HG03432 (cell line): ENCODE data around the gene ESPNL.

Experiments
- ATAC-seq: cut with Tn5 transposase; IDR thresholded peaks from one replicate; pipeline ENCODE4 v1.9.1; 2021; ENCODE audit warnings: mild to moderate bottlenecking, moderate library complexity; ENCODE audit not compliant: unreplicated experiment

ESPNL gene

GRCh38 chr2:238127165-238128060 is 27.3 kb downstream of the ESPNL start:
- ATAC-seq, result peak; percentile 61

GRCh38 chr2:238128061-238128440 is 27.9 kb downstream of the ESPNL start:
- ATAC-seq, result no peak

GRCh38 chr2:238128534-238129001 is 28.4 kb downstream of the ESPNL start:
- ATAC-seq, result no peak

GRCh38 chr2:238129166-238130010 is 29.2 kb downstream of the ESPNL start:
- ATAC-seq, result no peak

GRCh38 chr2:238130111-238130695 is 30.1 kb downstream of the ESPNL start:
- ATAC-seq, result no peak

- ATAC-seq, result no peak
Measured at GRCh38 chr2:238130696-238131628, 30.8 kb downstream of the ESPNL start.

GRCh38 chr2:238131761-238132462 is 31.8 kb downstream of the ESPNL start:
- ATAC-seq, result no peak

- no peak for ATAC-seq
Measured at GRCh38 chr2:238132463-238133450, 32.6 kb downstream of the ESPNL start.

- ATAC-seq, result no peak
Measured at GRCh38 chr2:238133499-238134392, 33.6 kb downstream of the ESPNL start.

- no peak for ATAC-seq
Measured at GRCh38 chr2:238134393-238134785, 34.2 kb downstream of the ESPNL start.

- no peak for ATAC-seq
Measured at GRCh38 chr2:238135601-238136150, 35.5 kb downstream of the ESPNL start.

- no peak for ATAC-seq
Measured at GRCh38 chr2:238136820-238137537, 36.8 kb downstream of the ESPNL start.

GRCh38 chr2:238137885-238138284 is 37.7 kb downstream of the ESPNL start:
- ATAC-seq, result no peak

- ATAC-seq, result no peak
Measured at GRCh38 chr2:238138331-238139195, 38.4 kb downstream of the ESPNL start, which contains the start of gene KLHL30. KLHL30 (plus strand) TSS chr2:238138668; CDS start chr2:238140755, 2,087 bp downstream.
